Lower leg skin (tissue), 3 donors: Measurements from ENCODE around the gene SUGCT.

Source experiments
- POLR2A ChIP-seq, 2 donors: fragments of 450-650 bp; IDR thresholded peaks; one replicate each; pipeline ENCODE4 v1.6.1; 2016 to 2017; ENCODE audit warnings: antibody characterized with exemption in 2 of 2, mild to moderate bottlenecking in 1 of 2, moderate library complexity in 1 of 2
- TF ChIP-seq, protein P1 (sequence below), 3 donors: fragments of 450-650 bp; IDR thresholded peaks; one replicate each; pipeline ENCODE4 v1.5.1; 2016; ENCODE audit warnings: antibody characterized with exemption in 3 of 3, mild to moderate bottlenecking in 3 of 3, moderate library complexity in 2 of 3

DNA sequence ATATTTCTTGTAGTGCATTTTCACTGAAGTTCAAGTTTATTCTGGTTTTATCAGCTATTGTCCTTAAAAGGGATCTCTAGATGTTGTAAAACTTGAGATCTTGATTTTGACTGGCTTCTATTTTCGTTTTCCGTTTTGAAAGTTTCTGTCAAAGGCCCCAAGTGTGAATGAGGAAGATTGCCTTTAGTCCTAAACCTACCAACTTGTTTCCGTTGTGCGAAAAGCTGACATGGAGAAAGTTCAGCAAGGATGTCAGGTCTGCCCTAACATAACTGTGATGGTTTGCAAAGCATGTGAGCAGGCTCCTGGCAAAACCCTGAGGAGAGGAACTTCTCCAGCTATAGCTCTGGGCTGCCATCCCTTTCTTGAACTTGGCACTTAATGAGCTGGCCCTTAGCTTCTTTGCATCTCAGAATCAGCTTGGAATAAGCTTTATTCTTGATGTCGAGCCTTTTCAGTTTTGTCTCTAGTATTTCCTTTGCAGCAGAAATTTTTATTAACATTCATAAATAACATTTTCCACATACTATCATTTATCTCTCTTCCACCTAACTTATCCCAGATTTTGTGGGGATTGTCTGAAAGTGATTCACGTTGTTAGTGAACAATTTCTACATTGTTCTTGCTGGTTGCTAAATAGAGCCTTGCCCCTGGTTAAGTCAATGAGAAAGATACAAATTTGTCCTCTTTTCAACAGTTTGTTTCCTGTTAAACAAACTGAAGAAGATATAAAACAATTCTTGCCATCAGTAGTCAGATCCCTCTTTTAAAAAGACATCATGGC is 559.4 kb downstream of the SUGCT start:
- TF ChIP-seq, protein P1, sequence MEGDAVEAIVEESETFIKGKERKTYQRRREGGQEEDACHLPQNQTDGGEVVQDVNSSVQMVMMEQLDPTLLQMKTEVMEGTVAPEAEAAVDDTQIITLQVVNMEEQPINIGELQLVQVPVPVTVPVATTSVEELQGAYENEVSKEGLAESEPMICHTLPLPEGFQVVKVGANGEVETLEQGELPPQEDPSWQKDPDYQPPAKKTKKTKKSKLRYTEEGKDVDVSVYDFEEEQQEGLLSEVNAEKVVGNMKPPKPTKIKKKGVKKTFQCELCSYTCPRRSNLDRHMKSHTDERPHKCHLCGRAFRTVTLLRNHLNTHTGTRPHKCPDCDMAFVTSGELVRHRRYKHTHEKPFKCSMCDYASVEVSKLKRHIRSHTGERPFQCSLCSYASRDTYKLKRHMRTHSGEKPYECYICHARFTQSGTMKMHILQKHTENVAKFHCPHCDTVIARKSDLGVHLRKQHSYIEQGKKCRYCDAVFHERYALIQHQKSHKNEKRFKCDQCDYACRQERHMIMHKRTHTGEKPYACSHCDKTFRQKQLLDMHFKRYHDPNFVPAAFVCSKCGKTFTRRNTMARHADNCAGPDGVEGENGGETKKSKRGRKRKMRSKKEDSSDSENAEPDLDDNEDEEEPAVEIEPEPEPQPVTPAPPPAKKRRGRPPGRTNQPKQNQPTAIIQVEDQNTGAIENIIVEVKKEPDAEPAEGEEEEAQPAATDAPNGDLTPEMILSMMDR (IDR thresholded peaks at IDR 0.05), result no peak
- TF ChIP-seq POLR2A (IDR thresholded peaks at IDR 0.05), result no peak
